Stimulated activated naive CD4-positive, alpha-beta T cell (primary cell): ENCODE measurements around the gene RAPH1.
"Not testable (repeated sequence)": the region's sequence is repeated elsewhere in the genome, so short reads cannot be mapped to it uniquely, and the experiment has no call there.

Experiments used
- DNase-seq, 6 experiments: peaks; one replicate each; lab custom pipeline; 2025; lab: John Stamatoyannopoulos, UW

The RAPH1 gene

GRCh38 chr2:203431391-203432185, 103.5 kb downstream of the RAPH1 start:
- no peak for DNase-seq

DNA sequence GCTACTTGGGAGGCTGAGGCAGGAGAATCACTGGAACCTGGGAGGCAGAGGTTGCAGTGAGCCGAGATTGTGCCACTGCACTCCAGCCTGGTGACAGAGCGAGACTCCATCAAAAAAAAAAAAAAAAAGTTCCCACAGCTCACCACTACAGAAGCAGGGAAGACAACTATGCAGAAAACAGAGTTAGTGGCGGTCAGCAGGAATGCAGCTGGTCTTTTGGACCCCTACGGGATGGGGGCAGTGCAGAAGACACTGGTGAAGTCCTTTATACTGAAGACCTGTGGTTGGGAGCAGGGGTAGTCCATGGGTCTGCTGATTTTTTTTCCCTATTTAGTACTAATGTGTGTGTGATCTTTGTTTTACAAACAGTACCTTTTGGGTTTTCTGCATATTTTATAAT, 105.5 kb downstream of the RAPH1 start:
- DNase-seq = not testable (repeated sequence)

DNA sequence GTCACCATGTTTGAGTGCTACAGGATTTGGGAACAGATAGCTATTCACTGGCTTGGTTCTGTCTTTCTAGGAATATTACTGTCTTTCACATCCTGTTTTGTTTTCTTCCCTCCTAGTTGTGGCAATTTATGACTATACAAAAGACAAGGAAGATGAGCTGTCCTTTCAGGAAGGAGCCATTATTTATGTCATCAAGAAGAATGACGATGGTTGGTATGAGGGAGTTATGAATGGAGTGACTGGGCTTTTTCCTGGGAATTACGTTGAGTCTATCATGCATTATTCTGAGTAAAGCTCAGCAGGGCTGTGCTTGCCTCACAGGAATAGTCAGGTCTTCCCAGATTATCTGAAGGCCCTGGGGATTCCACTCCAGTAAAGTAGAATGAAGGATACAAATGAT, 108.0 kb downstream of the RAPH1 start:
- no peak for DNase-seq

- no peak for DNase-seq
These were observed 116.8 kb downstream of the RAPH1 start for GRCh38 chr2:203418271-203418670.

DNA sequence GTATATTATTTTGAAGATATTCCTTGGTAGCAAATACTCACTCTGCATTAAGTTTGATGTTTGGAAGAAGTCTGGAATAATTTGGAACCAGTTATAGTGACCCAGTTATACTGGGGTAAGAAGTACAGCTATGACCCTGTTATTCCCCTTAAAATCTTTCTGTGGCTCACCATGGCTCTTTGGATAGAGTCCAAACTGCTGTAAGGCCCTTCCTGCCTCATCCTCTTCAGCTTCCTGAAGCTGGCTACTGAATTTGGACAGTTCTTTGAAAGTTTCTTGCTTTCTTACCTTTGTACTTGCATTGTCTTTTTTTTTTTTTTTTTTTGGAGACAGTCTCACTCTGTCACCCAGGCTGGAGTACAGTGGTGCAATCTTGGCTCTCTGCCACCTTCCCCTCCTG, 121.3 kb downstream of the RAPH1 start:
- no peak for DNase-seq

GRCh38 chr2:203412546-203413331, 122.4 kb downstream of the RAPH1 start:
- DNase-seq = no peak

DNA sequence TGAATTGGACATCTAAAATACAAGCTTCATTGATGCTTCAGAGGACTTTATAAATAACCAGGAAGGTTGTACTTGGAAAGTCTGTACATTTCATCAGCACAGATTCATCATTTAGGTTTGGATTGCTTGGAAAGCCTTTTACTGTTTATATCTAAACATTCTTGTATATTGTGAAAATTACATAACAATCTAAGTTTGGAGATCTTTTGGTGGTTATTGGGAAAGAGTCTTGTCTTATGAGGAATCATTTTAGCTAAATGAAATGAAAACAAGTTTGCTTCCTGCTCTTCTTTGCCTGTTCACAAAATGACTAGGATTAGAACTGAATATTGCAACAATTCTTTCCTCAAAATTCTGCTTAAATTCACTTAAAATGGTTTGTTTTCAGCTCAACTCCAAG, 127.6 kb downstream of the RAPH1 start:
- no peak for DNase-seq

- DNase-seq = no peak
These were observed 130.1 kb downstream of the RAPH1 start for GRCh38 chr2:203404996-203405395.

- no peak for DNase-seq
These were observed 134.1 kb downstream of the RAPH1 start for GRCh38 chr2:203400805-203401585.

GRCh38 chr2:203399031-203399430, 136.1 kb downstream of the RAPH1 start:
- no peak for DNase-seq

GRCh38 chr2:203396667-203397066, 138.4 kb downstream of the RAPH1 start:
- no peak for DNase-seq

DNA sequence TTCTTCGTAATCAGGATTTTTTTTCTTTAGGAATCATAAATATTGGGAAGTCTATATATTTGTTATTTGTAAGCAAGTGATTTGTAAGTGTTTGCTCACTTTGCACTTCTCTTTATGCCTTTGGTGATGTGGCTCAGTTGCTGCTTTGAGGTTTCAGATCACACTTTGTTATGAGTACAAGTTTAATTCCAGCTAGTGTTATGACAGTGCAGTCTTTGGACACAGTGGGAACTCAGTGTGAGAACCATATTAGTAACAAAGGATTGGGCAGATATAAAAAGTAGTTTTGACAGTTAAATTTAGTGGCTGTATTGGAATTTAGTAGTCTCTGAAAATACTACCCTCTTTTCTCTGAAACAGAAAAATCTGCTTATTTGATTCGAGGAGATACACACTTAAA, 139.2 kb downstream of the RAPH1 start:
- DNase-seq = no peak

GRCh38 chr2:203394519-203395227, 140.4 kb downstream of the RAPH1 start:
- DNase-seq = no peak

DNA sequence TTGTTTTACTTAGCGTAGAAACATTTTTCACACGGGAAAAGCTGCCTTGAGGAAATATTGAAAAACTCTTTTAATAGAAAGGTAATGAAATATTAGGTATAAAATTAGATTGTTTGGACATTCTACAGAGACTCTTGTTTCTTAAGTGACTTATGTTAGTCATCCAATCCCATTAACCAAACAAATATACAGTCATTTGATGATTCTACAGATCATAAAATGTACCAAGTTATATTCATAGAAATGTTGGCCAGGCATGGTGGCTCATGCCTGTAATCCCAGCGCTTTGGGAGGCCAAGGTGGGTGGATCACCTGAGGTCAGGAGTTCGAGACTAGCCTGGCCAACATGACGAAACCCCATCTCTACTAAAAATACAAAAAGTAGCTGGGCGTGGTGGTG, 146.9 kb downstream of the RAPH1 start:
- DNase-seq = not testable (repeated sequence)

DNA sequence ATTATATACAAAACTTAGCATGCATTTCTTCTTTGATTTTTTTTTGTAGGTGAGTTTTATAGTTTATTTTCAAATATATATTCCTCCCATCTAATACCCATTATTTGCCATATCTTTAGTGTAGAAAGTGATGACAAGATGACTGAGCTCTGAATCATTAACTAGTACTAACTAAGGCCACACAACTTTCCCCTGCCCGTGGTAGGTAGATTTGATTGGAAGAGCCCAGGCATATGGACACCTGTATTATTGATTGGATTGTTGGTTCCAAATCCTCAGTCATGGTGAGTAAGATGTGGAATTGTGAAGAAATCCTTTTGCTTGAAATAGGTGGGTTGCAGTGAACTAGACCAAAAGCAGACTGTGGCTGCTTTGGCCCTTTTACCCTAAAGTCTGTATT, 152.1 kb downstream of the RAPH1 start:
- no peak for DNase-seq

GRCh38 chr2:203379156-203379555, 155.9 kb downstream of the RAPH1 start:
- no peak for DNase-seq

DNA sequence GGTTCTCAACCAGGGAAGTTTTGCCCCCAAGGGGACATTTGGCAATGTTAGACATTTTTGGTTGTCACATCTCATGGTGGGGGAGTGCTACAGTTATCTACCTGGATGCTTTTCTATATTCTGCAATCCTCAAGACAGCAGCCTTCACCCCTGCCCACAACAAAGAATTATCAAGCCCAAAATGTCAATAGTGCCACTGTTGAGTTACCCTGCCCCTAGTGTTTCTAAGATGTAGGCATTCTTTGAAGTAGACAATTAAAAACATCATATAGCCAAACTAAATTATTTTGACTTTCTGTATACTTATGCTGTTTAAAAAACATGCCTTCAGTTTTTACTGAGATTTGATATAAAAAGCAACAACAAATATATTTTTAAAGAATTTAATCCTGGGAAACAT, 158.9 kb downstream of the RAPH1 start:
- no peak for DNase-seq

- not testable (repeated sequence) for DNase-seq
These were observed 162.4 kb downstream of the RAPH1 start for GRCh38 chr2:203372706-203373105.

- no peak for DNase-seq
These were observed 168.2 kb downstream of the RAPH1 start for GRCh38 chr2:203366639-203367466.

GRCh38 chr2:203361922-203362321, 173.2 kb downstream of the RAPH1 start:
- no peak for DNase-seq

- DNase-seq = no peak
These were observed 173.6 kb downstream of the RAPH1 start for GRCh38 chr2:203361495-203361894.
